GM12873 (cell line): ENCODE measurements around the gene PCNX2.

Experiments
- CTCF ChIP-seq: IDR thresholded peaks from 2 replicates; pipeline ENCODE4 v1.5.1; 2012; ENCODE audit warnings: low read depth, mild to moderate bottlenecking, moderate library complexity, low read length, control low read depth; ENCODE audit not compliant: insufficient read depth; ENCODE audit errors: missing control alignments

The PCNX2 gene

DNA sequence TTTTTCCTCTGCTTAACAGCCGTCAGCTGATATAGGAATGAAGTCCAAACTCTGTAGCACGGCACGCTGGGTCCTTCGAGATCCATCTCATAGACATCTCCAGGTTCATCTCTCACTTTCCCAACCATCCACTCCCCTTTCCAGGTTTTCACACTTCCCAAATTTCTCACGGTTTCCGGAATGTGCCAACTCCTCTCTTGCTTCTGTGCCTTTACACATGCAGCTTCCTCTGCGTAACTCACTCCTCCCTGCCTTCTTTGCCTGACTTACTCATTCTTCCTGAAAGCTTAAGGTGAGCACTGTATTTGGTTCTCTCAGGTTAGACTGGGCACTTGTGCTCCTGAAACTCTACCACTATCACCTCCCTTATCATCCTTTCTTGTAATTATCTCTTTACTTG lies 168.4 kb downstream of the PCNX2 start:
- TF ChIP-seq CTCF: no peak

GRCh38 chr1:233122779-233123178 lies 172.7 kb downstream of the PCNX2 start:
- no peak for TF ChIP-seq CTCF

DNA sequence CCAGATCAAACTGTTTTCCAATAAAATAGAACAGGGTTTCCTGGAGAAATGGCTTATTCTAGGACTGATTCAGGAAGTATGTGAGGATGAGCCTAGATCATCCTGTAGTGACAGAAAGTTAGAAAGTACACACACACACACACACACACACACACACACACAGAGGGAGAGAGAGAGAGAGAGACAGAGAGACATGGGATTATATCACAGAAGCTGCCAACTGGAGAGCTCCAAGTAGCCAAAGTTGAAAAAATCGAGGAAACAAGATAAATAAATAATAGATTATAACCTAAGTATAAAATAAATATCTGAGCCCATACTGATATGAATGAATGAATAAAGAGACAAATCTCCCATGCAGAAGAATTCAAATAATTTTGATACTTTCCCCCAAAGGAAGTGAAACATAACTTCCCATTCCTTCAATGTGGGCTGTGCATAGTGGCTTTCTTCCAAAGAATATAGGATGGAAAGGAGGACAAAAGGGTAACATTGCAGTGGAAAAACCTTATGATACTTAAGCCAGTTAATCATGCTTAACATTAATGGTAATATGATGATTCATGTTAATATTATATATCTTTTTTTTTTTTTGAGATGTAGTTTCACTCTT lies 173.5 kb downstream of the PCNX2 start:
- TF ChIP-seq CTCF: no peak

DNA sequence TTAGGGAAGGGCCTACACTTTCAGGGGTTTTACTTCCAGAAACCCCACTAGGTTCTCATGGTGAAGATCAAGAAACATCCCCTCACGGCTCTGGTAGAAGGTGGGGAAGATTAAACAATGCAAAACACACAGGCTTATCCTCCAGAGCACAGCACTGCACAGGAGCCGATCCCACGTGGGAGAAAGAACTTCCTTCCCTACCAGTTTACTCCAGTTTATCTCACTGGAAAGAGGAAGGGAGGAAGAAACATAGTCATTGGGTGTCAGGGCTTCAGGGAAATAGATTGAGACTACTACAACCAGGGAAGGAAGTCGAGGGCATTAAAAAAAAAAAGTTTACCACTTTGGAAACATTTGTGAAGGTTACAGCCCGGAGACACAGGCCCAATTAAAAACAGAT lies 180.7 kb downstream of the PCNX2 start:
- TF ChIP-seq CTCF: no peak

DNA sequence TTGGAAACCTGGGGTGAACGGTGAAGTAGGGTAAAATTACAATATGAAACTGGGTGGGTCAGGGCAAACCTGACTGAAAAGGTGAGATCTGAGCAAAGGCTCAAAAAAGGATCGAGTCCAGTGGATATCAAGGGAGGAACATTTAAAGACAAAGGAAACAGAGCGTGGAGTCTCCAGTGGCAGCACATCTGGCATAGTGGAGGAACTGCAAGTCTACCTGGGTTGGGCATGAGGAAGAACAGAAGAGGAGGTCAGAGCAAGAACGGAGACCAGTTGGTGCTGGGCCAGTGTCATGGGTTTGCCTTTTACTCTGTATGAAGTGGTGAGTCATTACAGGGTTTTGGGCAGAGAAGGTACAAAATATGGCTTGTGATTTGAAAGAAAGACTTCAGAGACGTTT lies 181.4 kb downstream of the PCNX2 start:
- TF ChIP-seq CTCF: no peak

DNA sequence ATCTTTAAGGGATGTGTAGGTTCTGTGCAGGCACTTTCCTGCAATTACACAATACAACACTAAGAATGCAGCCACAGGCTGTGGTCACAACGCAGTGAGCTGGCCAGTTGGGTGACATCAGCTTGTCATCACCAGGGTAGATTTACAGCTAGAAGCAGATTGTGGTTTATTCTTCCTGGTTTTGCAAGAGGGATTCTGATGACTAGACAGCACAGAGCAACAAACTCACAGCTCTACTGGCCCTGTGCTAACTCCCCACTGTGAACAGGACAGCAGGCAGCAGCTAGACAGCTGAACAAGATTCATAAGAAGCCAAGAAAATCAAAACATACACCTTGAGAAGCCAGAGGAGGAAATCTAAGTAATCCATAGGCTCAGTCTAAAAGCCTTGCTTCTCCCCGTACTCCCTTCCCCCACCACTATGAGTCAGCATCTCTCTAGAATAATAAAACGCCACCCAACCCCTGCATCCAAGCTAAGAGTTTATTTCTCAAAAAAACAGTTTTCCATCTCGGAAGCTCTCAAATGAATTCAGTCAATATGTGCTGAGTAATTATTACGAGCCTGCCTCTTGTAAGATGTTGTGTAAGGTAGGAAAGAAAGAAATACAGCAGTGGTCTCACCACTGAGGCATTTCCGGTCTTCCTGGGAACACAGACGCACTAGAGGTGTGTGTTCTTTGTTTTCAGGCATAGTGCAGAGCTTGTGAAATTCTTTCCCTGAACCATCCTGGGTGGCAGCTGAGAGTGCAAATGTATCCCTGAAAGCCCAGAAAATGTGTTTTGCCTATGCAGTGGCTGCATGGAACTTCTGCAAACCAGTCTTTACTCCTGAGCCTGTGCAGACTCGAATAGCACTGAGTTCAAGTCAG lies 182.3 kb downstream of the PCNX2 start:
- TF ChIP-seq CTCF: no peak

DNA sequence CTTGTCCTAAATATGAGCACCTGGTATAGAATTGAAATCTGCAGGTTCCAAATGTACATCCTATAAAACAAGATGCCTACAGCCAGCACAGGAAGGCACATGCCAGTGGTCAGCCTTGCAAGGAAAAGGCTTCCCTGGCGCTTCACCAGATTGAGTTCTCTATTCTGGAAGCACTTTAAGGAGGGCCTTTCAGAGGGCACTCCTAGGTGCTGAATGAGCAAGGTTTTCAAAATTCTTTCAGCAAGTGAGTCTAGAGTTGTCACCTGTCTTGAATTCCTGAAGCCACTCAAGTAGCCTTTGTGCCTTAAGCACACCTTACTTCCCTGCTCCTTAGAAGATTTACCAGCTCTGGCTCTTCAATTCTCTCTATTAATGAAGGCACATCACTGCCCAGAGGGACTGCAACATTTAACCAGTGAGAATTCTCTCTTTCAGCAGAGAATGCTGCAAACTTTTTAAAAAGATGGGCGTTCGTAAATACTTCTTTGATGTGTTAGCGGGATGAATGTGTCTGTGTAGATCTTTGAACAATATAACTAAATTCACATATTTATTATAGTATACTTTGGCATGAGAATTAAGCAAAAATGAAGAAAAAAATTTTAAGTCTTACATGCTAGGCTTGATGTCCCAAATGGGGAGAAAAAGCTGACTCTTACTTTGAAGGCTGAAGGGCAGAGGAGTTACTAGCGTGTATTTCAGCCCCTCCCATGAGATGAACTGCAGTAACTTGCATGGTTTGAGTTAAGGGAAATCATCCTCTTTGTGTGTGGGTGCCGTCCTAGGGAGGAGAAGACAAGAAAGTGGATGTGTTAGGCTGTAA lies 183.1 kb downstream of the PCNX2 start:
- TF ChIP-seq CTCF: no peak
